ENCODE measurements around the gene TIMM22. TPM values are rescaled to one million over a fixed set of nuclear protein-coding genes. Genes with fewer than 3 reads are reported as not detected.

The TIMM22 gene
- total RNA-seq, 1 donor = 20.3 TPM

GRCh38 chr17:1011760-1012735 lies 15.1 kb downstream of the TIMM22 start:
- TF ChIP-seq, protein P1, sequence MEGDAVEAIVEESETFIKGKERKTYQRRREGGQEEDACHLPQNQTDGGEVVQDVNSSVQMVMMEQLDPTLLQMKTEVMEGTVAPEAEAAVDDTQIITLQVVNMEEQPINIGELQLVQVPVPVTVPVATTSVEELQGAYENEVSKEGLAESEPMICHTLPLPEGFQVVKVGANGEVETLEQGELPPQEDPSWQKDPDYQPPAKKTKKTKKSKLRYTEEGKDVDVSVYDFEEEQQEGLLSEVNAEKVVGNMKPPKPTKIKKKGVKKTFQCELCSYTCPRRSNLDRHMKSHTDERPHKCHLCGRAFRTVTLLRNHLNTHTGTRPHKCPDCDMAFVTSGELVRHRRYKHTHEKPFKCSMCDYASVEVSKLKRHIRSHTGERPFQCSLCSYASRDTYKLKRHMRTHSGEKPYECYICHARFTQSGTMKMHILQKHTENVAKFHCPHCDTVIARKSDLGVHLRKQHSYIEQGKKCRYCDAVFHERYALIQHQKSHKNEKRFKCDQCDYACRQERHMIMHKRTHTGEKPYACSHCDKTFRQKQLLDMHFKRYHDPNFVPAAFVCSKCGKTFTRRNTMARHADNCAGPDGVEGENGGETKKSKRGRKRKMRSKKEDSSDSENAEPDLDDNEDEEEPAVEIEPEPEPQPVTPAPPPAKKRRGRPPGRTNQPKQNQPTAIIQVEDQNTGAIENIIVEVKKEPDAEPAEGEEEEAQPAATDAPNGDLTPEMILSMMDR (IDR thresholded peaks at IDR 0.05; ENCODE audit: insufficient read depth, low read depth, low read length) = no peak
- H3K4me3 ChIP-seq (ENCODE audit: low read depth, low read length) = no peak overlapping the region
- DNase-seq (ENCODE audit: low read depth) = no peak

DNA sequence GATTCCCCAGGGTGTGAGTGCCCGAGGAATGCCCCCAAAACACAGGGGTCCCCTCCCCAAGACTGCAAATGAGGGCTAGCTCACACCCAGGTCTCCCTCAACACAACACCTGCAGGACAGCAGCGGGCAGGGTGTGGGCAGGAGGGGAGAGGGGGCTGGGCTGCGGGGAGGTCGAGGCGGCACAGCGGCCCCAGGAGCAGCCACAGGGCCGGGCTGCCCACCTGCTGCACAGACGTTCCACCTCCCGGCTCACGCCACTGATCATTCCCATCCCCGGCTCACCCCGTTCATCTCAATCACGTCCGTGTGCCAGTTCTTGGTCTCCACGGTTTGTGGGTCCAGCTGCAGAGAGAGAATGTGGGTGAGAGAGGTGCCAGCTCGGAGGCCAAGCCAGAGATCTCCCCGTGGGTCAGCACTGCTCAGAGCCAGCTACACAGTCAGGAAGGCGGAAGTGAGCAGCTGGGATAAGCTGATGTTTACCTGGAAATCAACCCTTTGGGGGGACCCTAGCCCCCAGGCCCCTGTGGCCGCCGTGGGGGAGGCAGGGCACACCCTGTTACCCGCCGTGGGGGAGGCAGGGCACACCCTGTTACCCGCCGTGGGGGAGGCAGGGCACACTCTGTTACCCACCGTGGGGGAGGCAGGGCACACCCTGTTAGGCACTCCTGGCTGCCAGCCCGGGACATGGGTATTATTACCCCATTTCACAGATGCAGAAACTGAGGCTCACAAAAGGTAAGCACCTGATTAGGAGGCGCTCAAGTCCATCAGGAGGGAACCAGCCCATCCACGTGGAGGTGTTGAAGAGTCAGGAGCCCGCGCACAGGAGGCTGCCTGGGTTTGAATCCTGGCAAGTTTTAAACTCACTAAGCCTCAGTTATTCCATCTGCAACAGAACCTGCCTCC lies 16.1 kb downstream of the TIMM22 start:
- TF ChIP-seq, protein P1 (IDR thresholded peaks at IDR 0.05; ENCODE audit: insufficient read depth, low read depth, low read length) = no peak
- no peak for DNase-seq (ENCODE audit: low read depth)

GRCh38 chr17:1013729-1014090 lies 16.8 kb downstream of the TIMM22 start:
- no peak overlapping the region for H3K4me3 ChIP-seq (ENCODE audit: low read depth, low read length)
- no peak for DNase-seq (ENCODE audit: low read depth)
- TF ChIP-seq, protein P1 (IDR thresholded peaks at IDR 0.05; ENCODE audit: insufficient read depth, low read depth, low read length) = no peak

More for the DNA sequence above, 16.1 kb downstream of the TIMM22 start:
- no peak overlapping the region for H3K4me3 ChIP-seq (ENCODE audit: low read depth, low read length)

DNA sequence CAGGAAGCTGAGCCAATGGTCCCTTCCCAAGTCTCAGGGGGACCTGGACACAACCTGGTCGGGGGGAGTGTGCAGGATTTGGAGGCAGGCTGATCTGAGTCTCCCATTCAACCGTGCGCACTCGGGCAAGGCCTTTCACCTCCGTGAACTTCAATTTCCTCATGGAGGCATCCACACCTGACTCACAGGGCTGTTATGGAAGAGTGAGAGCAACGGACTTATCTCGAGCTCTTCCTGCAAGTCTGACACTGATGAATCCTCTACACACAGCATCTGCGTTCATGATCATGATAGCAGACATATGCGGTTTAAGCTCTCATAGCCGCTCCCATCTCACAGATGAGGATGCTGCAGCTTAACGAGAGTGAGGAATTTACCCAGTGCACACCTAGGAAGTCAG lies 21.6 kb downstream of the TIMM22 start:
- no peak overlapping the region for H3K4me3 ChIP-seq (ENCODE audit: low read depth, low read length)
- TF ChIP-seq, protein P1 (IDR thresholded peaks at IDR 0.05; ENCODE audit: insufficient read depth, low read depth, low read length) = no peak
- DNase-seq (ENCODE audit: low read depth) = no peak

DNA sequence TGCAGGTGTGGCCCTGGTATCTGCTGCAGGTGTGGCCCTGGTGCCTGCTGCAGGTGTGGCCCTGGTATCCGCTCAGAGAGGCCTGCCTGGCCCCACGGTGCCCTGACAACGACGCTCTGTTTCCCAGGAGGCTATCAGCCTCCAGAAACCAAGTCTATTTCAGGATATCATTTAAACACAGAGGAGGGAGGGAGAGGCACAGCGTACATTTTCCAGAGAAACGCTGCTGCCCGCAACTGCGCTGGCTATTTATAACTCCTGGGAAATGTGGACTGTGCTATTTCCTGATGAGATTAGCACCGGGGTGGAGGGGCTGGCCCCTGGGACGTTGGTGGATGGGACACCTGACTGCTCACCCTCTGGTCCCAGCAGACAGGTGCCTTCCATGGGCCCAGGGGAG lies 22.5 kb downstream of the TIMM22 start:
- TF ChIP-seq, protein P1 (IDR thresholded peaks at IDR 0.05; ENCODE audit: insufficient read depth, low read depth, low read length) = no peak
- H3K4me3 ChIP-seq (ENCODE audit: low read depth, low read length) = no peak overlapping the region
- DNase-seq (ENCODE audit: low read depth) = no peak

DNA sequence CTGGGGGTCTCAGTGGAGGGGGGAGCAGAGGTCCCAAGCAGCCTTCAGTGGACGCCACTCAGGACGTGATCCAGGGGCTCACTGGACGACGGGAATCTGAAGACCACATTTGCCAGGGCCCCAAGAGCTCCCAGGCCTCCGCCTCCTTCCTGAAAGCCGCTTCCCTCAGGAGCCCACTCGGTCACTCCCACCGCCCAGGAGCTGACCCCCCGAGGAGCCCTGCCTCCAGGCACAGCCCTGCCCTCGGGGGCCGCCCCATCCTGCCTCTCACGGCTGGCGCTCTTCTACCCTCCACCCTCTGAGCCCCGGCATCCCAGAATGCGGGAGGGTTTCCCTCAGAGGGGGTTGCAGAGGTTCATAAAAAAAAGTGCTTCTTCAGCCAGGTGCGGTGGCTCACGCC lies 24.2 kb downstream of the TIMM22 start:
- TF ChIP-seq, protein P1 (IDR thresholded peaks at IDR 0.05; ENCODE audit: insufficient read depth, low read depth, low read length) = no peak
- H3K4me3 ChIP-seq (ENCODE audit: low read depth, low read length) = no peak overlapping the region
- no peak for DNase-seq (ENCODE audit: low read depth)
